K562 (cell line): ENCODE results near the gene RRBP1. TPM values are rescaled to one million over a fixed set of nuclear protein-coding genes. Genes with fewer than 3 reads are reported as not detected.

ENCODE experiments used
- ADNP ChIP-seq: fragments of 200-800 bp; sonication (Bioruptor generic); IDR thresholded peaks from 2 replicates; pipeline ENCODE4 v1.6.1; 2016; ENCODE audit warnings: missing genetic modification characterization, missing compliant biosample characterization
- FOXK2 ChIP-seq, 2 experiments: fragments of 450-650 bp; IDR thresholded peaks in 1 of 2; conservative IDR thresholded peaks in 1 of 2; 2 replicates each; pipeline ENCODE4 v1.6.1; 2016; ENCODE audit warnings: low read depth in 2 of 2, mild to moderate bottlenecking in 1 of 2
- HES1 ChIP-seq: fragments of 450-650 bp; IDR thresholded peaks from 2 replicates; pipeline ENCODE4 v1.6.1; 2016; ENCODE audit warnings: low read depth, mild to moderate bottlenecking, moderate library complexity
- SNIP1 ChIP-seq: fragments of 450-650 bp; IDR thresholded peaks from 2 replicates; pipeline ENCODE4 v1.7.1; 2017; ENCODE audit warnings: low read depth, mild to moderate bottlenecking
- STAT5B ChIP-seq: fragments of 250-450 bp; sonication (Bioruptor Pico); IDR thresholded peaks from 2 replicates; pipeline ENCODE4 v1.8.0; 2021; ENCODE audit warnings: mild to moderate bottlenecking, inconsistent platforms
- TAL1 ChIP-seq: fragments of 450-650 bp; IDR thresholded peaks from 2 replicates; pipeline ENCODE4 v1.6.1; 2016; ENCODE audit warnings: mild to moderate bottlenecking
- UBTF ChIP-seq, 2 experiments: IDR thresholded peaks; 2 replicates each; pipeline ENCODE4 v1.6.1; 2012; ENCODE audit warnings: improper control_type of control experiment in 2 of 2, low read depth in 2 of 2, low read length in 2 of 2, borderline replicate concordance in 1 of 2
- USF1 ChIP-seq: sonication (generic); formaldehyde crosslinking; IDR thresholded peaks from 2 replicates; pipeline ENCODE4 v1.9.0; 2022; ENCODE audit warnings: mild to moderate bottlenecking, missing genetic modification reagents
- ZC3H4 ChIP-seq: sonication (generic); formaldehyde crosslinking; IDR thresholded peaks from 2 replicates; pipeline ENCODE4 v1.9.0; 2021; ENCODE audit warnings: missing genetic modification reagents, borderline replicate concordance
- ZNF316 ChIP-seq: fragments of 450-650 bp; IDR thresholded peaks from 2 replicates; pipeline ENCODE4 v1.6.1; 2016
- ZNF354B ChIP-seq: fragments of 250-450 bp; sonication (Bioruptor Pico); IDR thresholded peaks from 2 replicates; pipeline ENCODE4 v1.4.0; 2020
- ZNF384 ChIP-seq: IDR thresholded peaks from 2 replicates; pipeline ENCODE4 v1.6.1; 2012; ENCODE audit warnings: low read depth, low read length, improper control_type of control experiment
- ZNF436 ChIP-seq: fragments of 250-450, 450-650 bp; sonication (Bioruptor Pico); formaldehyde crosslinking; IDR thresholded peaks from 2 replicates; pipeline ENCODE4 v1.7.0; 2020; ENCODE audit warnings: mild to moderate bottlenecking
- ZNF589 ChIP-seq: fragments of 200-800 bp; sonication (Bioruptor generic); IDR thresholded peaks from 2 replicates; pipeline ENCODE4 v1.6.1; 2016; ENCODE audit warnings: low read depth, missing genetic modification characterization, missing compliant biosample characterization
- ZNF609 ChIP-seq: sonication (generic); formaldehyde crosslinking; IDR thresholded peaks from 2 replicates; pipeline ENCODE4 v1.8.1; 2023; ENCODE audit warnings: missing genetic modification reagents, mild to moderate bottlenecking, borderline replicate concordance
- polyA plus RNA-seq, 8 experiments: library from polyadenylated mRNA; depleted of rRNA in 4 of 8; stranded (reverse) in 5 of 8; unstranded in 3 of 8; fragments of >200 nt; fragmentation: Nextera tagmentation in 2 of 8; fragmentation: Illumina TruSeq in 1 of 8; extraction: Ambion mirVana in 2 of 8; extraction: Trizol in 1 of 8; gene quantifications; 2 replicates each; pipeline versions ENCODE4 v1.2.1 to v1.2.3, GENCODE V29; 2011 to 2014; ENCODE audit warnings: inconsistent platforms in 1 of 8, missing spikeins in 1 of 8
- total RNA-seq, 7 experiments: library from RNA; depleted of rRNA in 6 of 7; stranded (reverse); fragments of >200 nt in 6 of 7; fragmentation: Illumina TruSeq in 2 of 7; extraction: Trizol in 2 of 7; gene quantifications; 2 replicates each; pipeline versions ENCODE4 v1.2.1 to v1.2.3, GENCODE V29; 2011 to 2021; ENCODE audit warnings: low replicate concordance in 1 of 7

RRBP1 gene
- total and polyA plus RNA-seq, 9 of the 15 experiments (the other 6 are each of a cell fraction or from before 2014, with no cell fraction given), result 0.84 to 32.0 (median 17.6) TPM

GRCh38 chr20:17657898-17658647 lies 24.0 kb downstream of the RRBP1 start (continued):
- TF ChIP-seq ZNF609 (no peak), FOXK2 (conservative IDR thresholded peaks at IDR 0.05 in 1 of 2, IDR thresholded peaks at IDR 0.05 in 1 of 2; ENCODE audit: low read depth in 2 of 2) (no peak), ZNF354B (CRISPR knock-in tag) (no peak), UBTF (IDR thresholded peaks at IDR 0.05; ENCODE audit: borderline replicate concordance in 1 of 2, low read depth in 2 of 2, low read length in 2 of 2) (no peak), TAL1 (no peak), USF1 (CRISPR knock-in tag) (no peak), SNIP1 (no peak), HES1 (no peak), ZNF384 (no peak), STAT5B (CRISPR knock-in tag) (no peak), ZNF436 (CRISPR knock-in tag) (no peak), ADNP (tag) (peak; percentile 44; the same call in 1 of the 2 replicates), ZNF589 (no peak), ZNF316 (no peak), ZC3H4 (CRISPR knock-in tag) (no peak)
